Adrenal gland (tissue), 5 donors: ENCODE data around the gene SLC47A2.

Experiments used
- CTCF ChIP-seq, 6 experiments: fragments of 450-650 bp in 4 of 6; fragments of 200-600 bp in 2 of 6; sonication (generic) in 1 of 6; IDR thresholded peaks; 1 replicate in 5 of 6; 2 replicates in 1 of 6; pipeline versions ENCODE4 v1.5.1 to v1.8.0; 2016 to 2021; ENCODE audit warnings: antibody characterized with exemption in 6 of 6, mild to moderate bottlenecking in 2 of 6, moderate library complexity in 1 of 6
- POLR2A ChIP-seq, 2 donors: fragments of 450-650 bp; IDR thresholded peaks; one replicate each; pipeline ENCODE4 v1.6.1; 2017; ENCODE audit warnings: antibody characterized with exemption in 2 of 2, mild to moderate bottlenecking in 2 of 2, moderate library complexity in 1 of 2
- donor health status: DM: no; HTN: no; CAD: no.

- no peak for TF ChIP-seq POLR2A (IDR thresholded peaks at IDR 0.05)
- no peak for TF ChIP-seq CTCF (IDR thresholded peaks at IDR 0.05)
These were observed 53.3 kb downstream of the SLC47A2 start for GRCh38 chr17:19663097-19663496.
